ENCODE data around the gene THSD7B. TPM values are rescaled to one million over a fixed set of nuclear protein-coding genes. Genes with fewer than 3 reads are reported as not detected.

The THSD7B gene
- total RNA-seq, 1 donor from 2014 or later = 12.0 TPM

GRCh38 chr2:137036619-137037018 is 271.3 kb downstream of the THSD7B start:
- no peak for TF ChIP-seq CTCF (IDR thresholded peaks at IDR 0.05; ENCODE audit: unreplicated experiment)
- H3K4me3 Mint-ChIP-seq (ENCODE audit: low read depth) = no peak overlapping the region
- no peak for DNase-seq (ENCODE audit: low spot score, unreplicated experiment)
- H3K36me3 Mint-ChIP-seq (ENCODE audit: insufficient read depth) = no peaks in the 10 kb centered on the region
- H3K4me1 Mint-ChIP-seq (ENCODE audit: low read depth) = peaks cover 6% of the 10 kb centered on the region
- no peaks in the 10 kb centered on the region for H3K9me3 Mint-ChIP-seq (ENCODE audit: low read depth)
- H3K27ac Mint-ChIP-seq = no peak overlapping the region
- H3K27me3 Mint-ChIP-seq = no peaks in the 10 kb centered on the region

GRCh38 chr2:137039482-137040152 is 274.3 kb downstream of the THSD7B start:
- H3K27ac Mint-ChIP-seq = no peak overlapping the region
- TF ChIP-seq CTCF (IDR thresholded peaks at IDR 0.05; ENCODE audit: unreplicated experiment) = no peak
- no peak overlapping the region for H3K4me3 Mint-ChIP-seq (ENCODE audit: low read depth)
- H3K36me3 Mint-ChIP-seq (ENCODE audit: insufficient read depth) = no peaks in the 10 kb centered on the region
- H3K4me1 Mint-ChIP-seq (ENCODE audit: low read depth) = peaks cover 8% of the 10 kb centered on the region
- H3K27me3 Mint-ChIP-seq = no peaks in the 10 kb centered on the region
- no peak for DNase-seq (ENCODE audit: low spot score, unreplicated experiment)
- H3K9me3 Mint-ChIP-seq (ENCODE audit: low read depth) = no peaks in the 10 kb centered on the region

GRCh38 chr2:137047369-137047768 is 282.0 kb downstream of the THSD7B start:
- TF ChIP-seq CTCF (IDR thresholded peaks at IDR 0.05; ENCODE audit: unreplicated experiment) = no peak
- Mint-ChIP-seq H3K9me3 (ENCODE audit: low read depth) (no peaks in the 10 kb centered on the region), H3K27ac (no peak overlapping the region), H3K36me3 (ENCODE audit: insufficient read depth) (no peaks in the 10 kb centered on the region), H3K4me3 (ENCODE audit: low read depth) (no peak overlapping the region), H3K27me3 (peaks cover 4% of the 10 kb centered on the region), H3K4me1 (ENCODE audit: low read depth) (peaks cover 34% of the 10 kb centered on the region)
- no peak for DNase-seq (ENCODE audit: low spot score, unreplicated experiment)

GRCh38 chr2:137048455-137048854 is 283.1 kb downstream of the THSD7B start:
- H3K27ac Mint-ChIP-seq = no peak overlapping the region
- peaks cover 4% of the 10 kb centered on the region for H3K27me3 Mint-ChIP-seq
- peaks cover 31% of the 10 kb centered on the region for H3K4me1 Mint-ChIP-seq (ENCODE audit: low read depth)
- H3K9me3 Mint-ChIP-seq (ENCODE audit: low read depth) = no peaks in the 10 kb centered on the region
- no peak overlapping the region for H3K4me3 Mint-ChIP-seq (ENCODE audit: low read depth)
- H3K36me3 Mint-ChIP-seq (ENCODE audit: insufficient read depth) = no peaks in the 10 kb centered on the region
- no peak for TF ChIP-seq CTCF (IDR thresholded peaks at IDR 0.05; ENCODE audit: unreplicated experiment)
- no peak for DNase-seq (ENCODE audit: low spot score, unreplicated experiment)

GRCh38 chr2:137049518-137049917 is 284.2 kb downstream of the THSD7B start:
- Mint-ChIP-seq H3K27ac (no peak overlapping the region), H3K36me3 (ENCODE audit: insufficient read depth) (no peaks in the 10 kb centered on the region), H3K4me1 (ENCODE audit: low read depth) (peaks cover 31% of the 10 kb centered on the region), H3K4me3 (ENCODE audit: low read depth) (no peak overlapping the region), H3K9me3 (ENCODE audit: low read depth) (no peaks in the 10 kb centered on the region), H3K27me3 (peaks cover 4% of the 10 kb centered on the region)
- DNase-seq (ENCODE audit: low spot score, unreplicated experiment) = no peak
- no peak for TF ChIP-seq CTCF (IDR thresholded peaks at IDR 0.05; ENCODE audit: unreplicated experiment)

All from progenitor cell of endocrine pancreas (in vitro differentiated cells).